ENCODE measurements around the gene EPHA10.

DNA sequence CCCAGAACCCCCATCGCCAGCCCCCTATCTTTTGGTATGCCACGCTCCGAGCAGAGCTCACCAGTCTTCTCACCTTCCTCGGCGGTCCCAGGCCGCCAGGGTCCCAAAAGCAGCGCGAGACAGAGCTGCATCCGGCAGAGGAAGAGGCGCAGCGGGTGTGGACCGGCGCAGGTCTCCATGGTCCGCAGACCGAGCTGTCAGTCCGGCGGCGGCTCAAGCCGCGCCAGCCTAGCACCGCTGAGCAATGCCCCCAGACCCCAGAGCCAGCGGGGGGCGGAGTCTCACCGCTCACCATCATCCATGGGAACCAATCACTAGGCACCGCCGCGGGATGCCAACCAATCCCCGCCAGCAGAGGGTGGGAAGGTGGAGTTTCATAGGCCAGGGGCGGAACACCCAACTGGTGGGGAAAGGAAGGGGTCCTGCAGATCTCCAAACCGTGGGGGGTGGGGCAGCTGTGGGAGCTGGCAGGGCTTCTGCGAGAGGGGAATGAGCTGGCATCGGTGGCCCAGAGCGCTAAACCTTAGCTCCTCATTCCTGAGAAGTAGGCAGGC lies at the start of gene EPHA10:
- TF ChIP-seq POLR2AphosphoS5 (IDR thresholded peaks at IDR 0.05; ENCODE audit: borderline replicate concordance, low read depth, low read length), result no peak
- no peak for TF ChIP-seq EZH2 (IDR thresholded peaks at IDR 0.05)
